HEK293 (cell line): ENCODE data around the gene AIFM3.
"Not testable (repeated sequence)": the region's sequence is repeated elsewhere in the genome, so short reads cannot be mapped to it uniquely, and the experiment has no call there.

Experiments
- REST ChIP-seq: fragments of 450-650 bp; formaldehyde crosslinking; IDR thresholded peaks from 2 replicates; pipeline ENCODE4 v1.5.1; 2016; ENCODE audit warnings: missing biosample characterization, missing genetic modification characterization
- ZBTB8A ChIP-seq: fragments of 450-650 bp; formaldehyde crosslinking; IDR thresholded peaks from 2 replicates; pipeline ENCODE4 v1.5.1; 2016; ENCODE audit warnings: missing biosample characterization, missing genetic modification characterization
- ZNF514 ChIP-seq: fragments of 450-650 bp; formaldehyde crosslinking; IDR thresholded peaks from 2 replicates; pipeline ENCODE4 v1.5.1; 2016; ENCODE audit warnings: missing biosample characterization, missing genetic modification characterization
- ZNF707 ChIP-seq: fragments of 450-650 bp; formaldehyde crosslinking; IDR thresholded peaks from 2 replicates; pipeline ENCODE4 v1.5.1; 2016; ENCODE audit warnings: missing biosample characterization, missing genetic modification characterization
- ZSCAN5A ChIP-seq: fragments of 450-650 bp; formaldehyde crosslinking; IDR thresholded peaks from 2 replicates; pipeline ENCODE4 v1.5.1; 2016; ENCODE audit warnings: missing biosample characterization, missing genetic modification characterization

GRCh38 chr22:21009208-21009607, 42.2 kb downstream of the AIFM3 start:
- TF ChIP-seq ZSCAN5A, REST, ZNF514, ZBTB8A, ZNF707 (tag by site-specific recombination): not testable (repeated sequence)
